Measurements from ENCODE around the gene MYO5B.

DNA sequence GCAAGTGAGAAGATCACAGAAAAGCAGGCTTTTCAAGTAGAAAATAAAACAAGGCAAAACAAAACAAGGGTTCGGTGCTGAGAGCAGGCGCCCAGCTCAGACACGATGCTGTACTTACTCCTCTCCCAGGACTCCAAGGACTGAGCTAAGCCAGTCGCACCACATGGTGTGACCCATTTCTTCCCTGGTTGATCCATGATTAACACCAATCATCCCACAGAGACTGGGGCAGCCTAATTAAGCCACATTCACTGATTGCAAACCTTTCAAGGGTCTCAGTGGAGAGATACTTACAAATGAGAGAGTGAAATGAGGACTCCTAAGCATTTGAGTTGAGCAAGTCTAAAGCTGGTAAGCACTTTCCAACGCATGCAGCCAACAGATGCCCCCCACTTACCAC, 155.2 kb downstream of the MYO5B start:
- TF ChIP-seq RNF2 (IDR thresholded peaks at IDR 0.05) (no peak), POLR2AphosphoS5 (IDR thresholded peaks at IDR 0.05; ENCODE audit: control insufficient read depth, insufficient read depth, low read depth, low read length) (no peak), TBL1XR1 (IDR thresholded peaks at IDR 0.05; ENCODE audit: low read length in 2 of 2) (no peak), RAD21 (CRISPR knock-in tag; conservative IDR thresholded peaks at IDR 0.05 in 1 of 2, IDR thresholded peaks at IDR 0.05 in 1 of 2) (no peak), KLF13 (tag; IDR thresholded peaks at IDR 0.05; ENCODE audit: borderline replicate concordance, low read depth) (no peak), MTA2 (IDR thresholded peaks at IDR 0.05; ENCODE audit: low read depth) (no peak), IRF2 (CRISPR knock-in tag; IDR thresholded peaks at IDR 0.05) (no peak), NRF1 (conservative IDR thresholded peaks at IDR 0.05 in 1 of 2, IDR thresholded peaks at IDR 0.05 in 1 of 2) (no peak), DNMT1 (IDR thresholded peaks at IDR 0.05) (no peak), ZC3H11A (IDR thresholded peaks at IDR 0.05; ENCODE audit: low read depth, low read length) (no peak)
- TF ChIP-seq, protein P1, sequence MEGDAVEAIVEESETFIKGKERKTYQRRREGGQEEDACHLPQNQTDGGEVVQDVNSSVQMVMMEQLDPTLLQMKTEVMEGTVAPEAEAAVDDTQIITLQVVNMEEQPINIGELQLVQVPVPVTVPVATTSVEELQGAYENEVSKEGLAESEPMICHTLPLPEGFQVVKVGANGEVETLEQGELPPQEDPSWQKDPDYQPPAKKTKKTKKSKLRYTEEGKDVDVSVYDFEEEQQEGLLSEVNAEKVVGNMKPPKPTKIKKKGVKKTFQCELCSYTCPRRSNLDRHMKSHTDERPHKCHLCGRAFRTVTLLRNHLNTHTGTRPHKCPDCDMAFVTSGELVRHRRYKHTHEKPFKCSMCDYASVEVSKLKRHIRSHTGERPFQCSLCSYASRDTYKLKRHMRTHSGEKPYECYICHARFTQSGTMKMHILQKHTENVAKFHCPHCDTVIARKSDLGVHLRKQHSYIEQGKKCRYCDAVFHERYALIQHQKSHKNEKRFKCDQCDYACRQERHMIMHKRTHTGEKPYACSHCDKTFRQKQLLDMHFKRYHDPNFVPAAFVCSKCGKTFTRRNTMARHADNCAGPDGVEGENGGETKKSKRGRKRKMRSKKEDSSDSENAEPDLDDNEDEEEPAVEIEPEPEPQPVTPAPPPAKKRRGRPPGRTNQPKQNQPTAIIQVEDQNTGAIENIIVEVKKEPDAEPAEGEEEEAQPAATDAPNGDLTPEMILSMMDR (IDR thresholded peaks at IDR 0.05 in 2 of 3, conservative IDR thresholded peaks at IDR 0.05 in 1 of 3; ENCODE audit: insufficient read depth in 2 of 3, low read depth in 1 of 3, low read length in 3 of 3), result no peak
- TF ChIP-seq, protein P2, sequence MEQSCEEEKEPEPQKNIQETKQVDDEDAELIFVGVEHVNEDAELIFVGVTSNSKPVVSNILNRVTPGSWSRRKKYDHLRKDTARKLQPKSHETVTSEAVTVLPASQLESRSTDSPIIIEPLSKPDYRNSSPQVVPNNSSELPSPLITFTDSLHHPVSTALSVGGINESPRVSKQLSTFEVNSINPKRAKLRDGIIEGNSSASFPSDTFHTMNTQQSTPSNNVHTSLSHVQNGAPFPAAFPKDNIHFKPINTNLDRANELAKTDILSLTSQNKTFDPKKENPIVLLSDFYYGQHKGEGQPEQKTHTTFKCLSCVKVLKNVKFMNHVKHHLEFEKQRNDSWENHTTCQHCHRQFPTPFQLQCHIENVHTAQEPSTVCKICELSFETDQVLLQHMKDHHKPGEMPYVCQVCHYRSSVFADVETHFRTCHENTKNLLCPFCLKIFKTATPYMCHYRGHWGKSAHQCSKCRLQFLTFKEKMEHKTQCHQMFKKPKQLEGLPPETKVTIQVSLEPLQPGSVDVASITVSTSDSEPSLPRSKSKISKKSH (CRISPR knock-in tag; IDR thresholded peaks at IDR 0.05), result no peak
- TF ChIP-seq, protein P3, sequence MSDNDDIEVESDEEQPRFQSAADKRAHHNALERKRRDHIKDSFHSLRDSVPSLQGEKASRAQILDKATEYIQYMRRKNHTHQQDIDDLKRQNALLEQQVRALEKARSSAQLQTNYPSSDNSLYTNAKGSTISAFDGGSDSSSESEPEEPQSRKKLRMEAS (CRISPR knock-in tag; IDR thresholded peaks at IDR 0.05), result no peak
